A673 (cell line): ENCODE measurements around the gene LDB1. TPM values are rescaled to one million over a fixed set of nuclear protein-coding genes. Genes with fewer than 3 reads are reported as not detected.

Experiments used
- BruUV-seq: library from RNA; stranded (reverse); fragments of 400-500 nt; replicated peaks from 2 replicates; lab custom pipeline; 2021; lab: Mats Ljungman, UMichigan
- CTCF ChIA-PET: fragments of 300-600 bp; sonication (Branson Sonifier 250); formaldehyde crosslinking; loops from one replicate; lab custom pipeline; 2022; ENCODE audit warnings: antibody characterized with exemption; lab: Charles Lee
- POLR2A ChIA-PET: fragments of 300-600 bp; sonication (Branson Sonifier 250); formaldehyde crosslinking; loops from one replicate; lab custom pipeline; 2022; ENCODE audit warnings: antibody characterized with exemption; ENCODE audit not compliant: low non-redundant PET; lab: Charles Lee
- DNase-seq: peaks from one replicate; pipeline ENCODE4 v3.0.0-alpha.2; 2015; ENCODE audit warnings: low spot score
- H3K27ac ChIP-seq: fragments of 200-600 bp; sonication (generic); 2 replicates; pipeline ENCODE4 v1.5.1; 2016; ENCODE audit warnings: mixed run types, low read depth, mild to moderate bottlenecking, mixed read lengths, antibody characterized with exemption, low read length; ENCODE audit not compliant: poor library complexity, severe bottlenecking
- H3K27me3 ChIP-seq: fragments of 200-600 bp; sonication (generic); replicated peaks from 2 replicates; pipeline ENCODE4 v1.6.1; 2017; ENCODE audit warnings: mixed run types, low read depth, mild to moderate bottlenecking, mixed read lengths, antibody characterized with exemption, low read length; ENCODE audit not compliant: insufficient read depth, poor library complexity
- H3K36me3 ChIP-seq: fragments of 200-600 bp; sonication (generic); 2 replicates; pipeline ENCODE4 v1.6.1; 2016; ENCODE audit warnings: mixed run types, mild to moderate bottlenecking, mixed read lengths, antibody characterized with exemption, low read length; ENCODE audit not compliant: insufficient read depth, poor library complexity, severe bottlenecking
- H3K4me1 ChIP-seq: fragments of 200-600 bp; sonication (generic); 2 replicates; pipeline ENCODE4 v1.6.1; 2017; ENCODE audit warnings: mixed run types, mild to moderate bottlenecking, mixed read lengths, antibody characterized with exemption, low read length; ENCODE audit not compliant: insufficient read depth, poor library complexity, severe bottlenecking
- H3K4me3 ChIP-seq: fragments of 200-600 bp; sonication (generic); 2 replicates; pipeline ENCODE4 v1.5.1; 2016; ENCODE audit warnings: low read depth, mixed run types, mild to moderate bottlenecking, mixed read lengths, low read length; ENCODE audit not compliant: poor library complexity, severe bottlenecking
- H3K9me3 ChIP-seq: fragments of 200-600 bp; sonication (generic); 2 replicates; pipeline ENCODE4 v1.6.1; 2016; ENCODE audit warnings: mixed run types, low read depth, mild to moderate bottlenecking, mixed read lengths, antibody characterized with exemption, low read length; ENCODE audit not compliant: poor library complexity, severe bottlenecking
- EZH2 ChIP-seq: fragments of 200-600 bp; sonication (generic); IDR thresholded peaks from 2 replicates; pipeline ENCODE4 v1.6.1; 2017; ENCODE audit warnings: borderline replicate concordance, low read depth, mild to moderate bottlenecking, mixed read lengths, antibody characterized with exemption, low read length; ENCODE audit not compliant: poor library complexity, severe bottlenecking
- intact Hi-C: fragments of 100-400 bp; cut with micrococcal nuclease; formaldehyde crosslinking; loops from one replicate; pipeline ENCODE4 v1.10.0; 2022; ENCODE audit not compliant: unreplicated experiment
- total RNA-seq: library from RNA; stranded (reverse); gene quantifications from 2 replicates; pipeline ENCODE4 v1.2.3, GENCODE V29; 2021
- TF ChIP-seq, protein P1 (sequence below): fragments of 300-800, 200-600 bp; sonication (generic); conservative IDR thresholded peaks from 2 replicates; pipeline ENCODE4 v1.5.1; 2017; ENCODE audit warnings: low read depth, mild to moderate bottlenecking, antibody characterized with exemption, low read length, moderate library complexity, mixed read lengths

Gene LDB1
- total RNA-seq, 1 experiment from 2014 or later = 78.5 TPM

- Histone ChIP-seq H3K27me3 (no peaks in the 10 kb centered on the region), H3K27ac (no peak overlapping the region), H3K36me3 (peaks cover 71% of the 10 kb centered on the region), H3K4me1 (peaks cover 7% of the 10 kb centered on the region), H3K9me3 (no peaks in the 10 kb centered on the region), H3K4me3 (no peak overlapping the region)
- ChIA-PET CTCF (no interaction called here), POLR2A (no interaction called here)
- no peak for DNase-seq
- no peak for TF ChIP-seq EZH2
- TF ChIP-seq, protein P1, sequence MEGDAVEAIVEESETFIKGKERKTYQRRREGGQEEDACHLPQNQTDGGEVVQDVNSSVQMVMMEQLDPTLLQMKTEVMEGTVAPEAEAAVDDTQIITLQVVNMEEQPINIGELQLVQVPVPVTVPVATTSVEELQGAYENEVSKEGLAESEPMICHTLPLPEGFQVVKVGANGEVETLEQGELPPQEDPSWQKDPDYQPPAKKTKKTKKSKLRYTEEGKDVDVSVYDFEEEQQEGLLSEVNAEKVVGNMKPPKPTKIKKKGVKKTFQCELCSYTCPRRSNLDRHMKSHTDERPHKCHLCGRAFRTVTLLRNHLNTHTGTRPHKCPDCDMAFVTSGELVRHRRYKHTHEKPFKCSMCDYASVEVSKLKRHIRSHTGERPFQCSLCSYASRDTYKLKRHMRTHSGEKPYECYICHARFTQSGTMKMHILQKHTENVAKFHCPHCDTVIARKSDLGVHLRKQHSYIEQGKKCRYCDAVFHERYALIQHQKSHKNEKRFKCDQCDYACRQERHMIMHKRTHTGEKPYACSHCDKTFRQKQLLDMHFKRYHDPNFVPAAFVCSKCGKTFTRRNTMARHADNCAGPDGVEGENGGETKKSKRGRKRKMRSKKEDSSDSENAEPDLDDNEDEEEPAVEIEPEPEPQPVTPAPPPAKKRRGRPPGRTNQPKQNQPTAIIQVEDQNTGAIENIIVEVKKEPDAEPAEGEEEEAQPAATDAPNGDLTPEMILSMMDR = no peak
- no TSS peak for BruUV-seq
- intact Hi-C loops = no loop called here
These were observed 20.9 kb upstream of the LDB1 start for GRCh38 chr10:102140913-102141540.

- intact Hi-C loops = no loop called here
- no TSS peak for BruUV-seq
- ChIA-PET CTCF (no interaction called here), POLR2A (no interaction called here)
- H3K9me3 ChIP-seq = no peaks in the 10 kb centered on the region
- no peak for TF ChIP-seq EZH2
- TF ChIP-seq, protein P1 = no peak
- no peaks in the 10 kb centered on the region for H3K27me3 ChIP-seq
- no peak overlapping the region for H3K4me3 ChIP-seq
- H3K4me1 ChIP-seq = peaks cover 13% of the 10 kb centered on the region
- no peak for DNase-seq
- no peak overlapping the region for H3K27ac ChIP-seq
- H3K36me3 ChIP-seq = peaks cover 70% of the 10 kb centered on the region
These were observed 20.1 kb upstream of the LDB1 start for GRCh38 chr10:102140218-102140617.

GRCh38 chr10:102139281-102140110 lies 19.3 kb upstream of the LDB1 start:
- BruUV-seq = no TSS peak
- Histone ChIP-seq H3K36me3 (peaks cover 63% of the 10 kb centered on the region), H3K4me3 (no peak overlapping the region), H3K9me3 (no peaks in the 10 kb centered on the region), H3K4me1 (peaks cover 21% of the 10 kb centered on the region), H3K27me3 (no peaks in the 10 kb centered on the region), H3K27ac (no peak overlapping the region)
- intact Hi-C loops = no loop called here
- no peak for DNase-seq
- POLR2A ChIA-PET = no interaction called here
- CTCF ChIA-PET = no interaction called here
- TF ChIP-seq, protein P1 = no peak
- no peak for TF ChIP-seq EZH2
